Spleen (tissue), 11 donors: ENCODE results near the gene NAPEPLD. TPM values are rescaled to one million over a fixed set of nuclear protein-coding genes. Genes with fewer than 3 reads are reported as not detected.
"Not testable (repeated sequence)": the region's sequence is repeated elsewhere in the genome, so short reads cannot be mapped to it uniquely, and the experiment has no call there.

Experiments
- DNase-seq: peaks from one replicate; pipeline ENCODE4 v3.0.0-alpha.2; 2020
- H3K27ac ChIP-seq, 8 donors: fragments of 200-600 bp; sonication (generic) in 7 of 8; 1 replicate in 4 of 8; 2 replicates in 4 of 8; pipeline versions ENCODE4 v1.5.0 to v1.8.0; 2016 to 2021; ENCODE audit warnings: inconsistent platforms in 4 of 8, mild to moderate bottlenecking in 4 of 8, moderate library complexity in 1 of 8
- H3K27me3 ChIP-seq, 7 donors: fragments of 200-600 bp; sonication (generic) in 6 of 7; replicated peaks in 1 of 7; 1 replicate in 4 of 7; 2 replicates in 3 of 7; pipeline versions ENCODE4 v1.5.0 to v1.8.0; 2016 to 2021; ENCODE audit warnings: inconsistent platforms in 3 of 7, mild to moderate bottlenecking in 1 of 7
- H3K36me3 ChIP-seq, 6 donors: fragments of 200-600 bp; sonication (generic) in 5 of 6; 1 replicate in 4 of 6; 2 replicates in 2 of 6; pipeline versions ENCODE4 v1.5.0 to v1.8.0; 2016 to 2021; ENCODE audit warnings: inconsistent platforms in 2 of 6
- H3K4me1 ChIP-seq, 6 donors: fragments of 200-600 bp; sonication (generic) in 5 of 6; 1 replicate in 3 of 6; 2 replicates in 3 of 6; pipeline versions ENCODE4 v1.5.0 to v1.8.0; 2016 to 2021; ENCODE audit warnings: inconsistent platforms in 3 of 6
- H3K4me3 ChIP-seq, 8 donors: fragments of 200-600 bp; sonication (generic) in 7 of 8; 1 replicate in 4 of 8; 2 replicates in 4 of 8; pipeline versions ENCODE4 v1.5.0 to v1.8.0; 2016 to 2021; ENCODE audit warnings: inconsistent platforms in 4 of 8, mild to moderate bottlenecking in 4 of 8, moderate library complexity in 2 of 8
- H3K9me3 ChIP-seq, 8 donors: fragments of 200-600 bp; sonication (generic) in 7 of 8; 1 replicate in 4 of 8; 2 replicates in 4 of 8; pipeline versions ENCODE4 v1.5.0 to v1.8.0; 2016 to 2021; ENCODE audit warnings: inconsistent platforms in 4 of 8
- POLR2A ChIP-seq, 3 donors: fragments of 450-650 bp; IDR thresholded peaks; one replicate each; pipeline ENCODE4 v1.5.1; 2017; ENCODE audit warnings: antibody characterized with exemption in 3 of 3, mild to moderate bottlenecking in 1 of 3
- POLR2AphosphoS5 ChIP-seq, 3 donors: sonication (generic); formaldehyde crosslinking; IDR thresholded peaks; one replicate each; pipeline ENCODE4 v1.5.1; 2017; ENCODE audit warnings: antibody characterized with exemption in 3 of 3
- WGBS, 5 donors: extraction: QIAGEN DNeasy Blood & Tissue Kit in 3 of 5; methylation state at CpG; one replicate each; pipeline versions ENCODE4 v1.1.5 to v1.1.7; 2013 to 2018; 5-methylcytosine and 5-hydroxymethylcytosine counted together
- intact Hi-C: fragments of 100-400 bp; cut with DNase I; formaldehyde crosslinking; loops from one replicate; pipeline ENCODE4 v1.15.0; 2023; ENCODE audit warnings: low total_unique reads
- polyA plus RNA-seq, 3 donors: library from polyadenylated mRNA; stranded (reverse); fragments of 200-250 nt; gene quantifications; one replicate each; pipeline ENCODE4 v1.2.1, GENCODE V29; 2013
- total RNA-seq, 7 donors: library from RNA; depleted of rRNA in 3 of 7; stranded (reverse); fragments of >200 nt in 3 of 7; fragmentation: NEBNext Ultra II Directional in 4 of 7; extraction: Animal tissue kit (Norgen Biotek cat#: 25700) in 4 of 7; gene quantifications; one replicate each; pipeline versions ENCODE4 v1.1.0 to v1.2.1, GENCODE V29; 2016 to 2021
- TF ChIP-seq, protein P1 (sequence below), 11 experiments: fragments of 200-600 bp in 7 of 11; fragments of 450-650 bp in 4 of 11; sonication (generic) in 4 of 11; IDR thresholded peaks in 8 of 11; conservative IDR thresholded peaks in 3 of 11; 1 replicate in 7 of 11; 2 replicates in 4 of 11; pipeline versions ENCODE4 v1.4.0 to v1.8.0; 2016 to 2021; ENCODE audit warnings: antibody characterized with exemption in 11 of 11, inconsistent platforms in 4 of 11, mild to moderate bottlenecking in 1 of 11
- donor health status: healthy with polysubstance abuse.
- donor health status: DM: no; HTN: no; CAD: no; lungs with moderate emphysema.
- donor health status: DM: no; HTN: no; CAD: no.
- donor health status: Bipolar disorder and iron deficiency.
- donor health status: healthy.
- donor health status: DM: no; HTN: no; CAD: no.
- donor health status: DM: yes; HTN: yes; CAD: no.

Gene NAPEPLD
- total and polyA plus RNA-seq, 10 donors = 3.5 to 40.4 (median 24.2) TPM

DNA sequence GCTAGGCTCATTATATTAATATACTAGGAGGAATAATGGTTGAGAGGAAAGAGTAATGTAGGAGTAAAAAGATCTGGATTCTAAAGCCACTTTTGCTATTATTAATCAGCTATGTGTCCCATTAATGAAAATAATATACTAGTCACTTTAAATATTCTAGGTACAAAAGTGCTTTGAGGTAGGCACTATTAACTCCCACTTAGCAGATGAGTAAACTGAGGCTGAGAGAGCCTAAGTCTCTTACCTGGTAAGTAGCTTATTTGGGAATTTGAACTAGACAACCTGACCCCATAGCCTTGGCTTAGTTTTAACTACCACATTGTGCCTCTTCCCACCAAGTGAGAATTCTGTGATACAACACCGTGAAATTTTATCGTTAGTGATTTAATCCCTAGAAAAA, 68.0 kb downstream of the NAPEPLD start:
- TF ChIP-seq POLR2AphosphoS5 (IDR thresholded peaks at IDR 0.05) (no peak), POLR2A (IDR thresholded peaks at IDR 0.05) (no peak)
- TF ChIP-seq, protein P1, sequence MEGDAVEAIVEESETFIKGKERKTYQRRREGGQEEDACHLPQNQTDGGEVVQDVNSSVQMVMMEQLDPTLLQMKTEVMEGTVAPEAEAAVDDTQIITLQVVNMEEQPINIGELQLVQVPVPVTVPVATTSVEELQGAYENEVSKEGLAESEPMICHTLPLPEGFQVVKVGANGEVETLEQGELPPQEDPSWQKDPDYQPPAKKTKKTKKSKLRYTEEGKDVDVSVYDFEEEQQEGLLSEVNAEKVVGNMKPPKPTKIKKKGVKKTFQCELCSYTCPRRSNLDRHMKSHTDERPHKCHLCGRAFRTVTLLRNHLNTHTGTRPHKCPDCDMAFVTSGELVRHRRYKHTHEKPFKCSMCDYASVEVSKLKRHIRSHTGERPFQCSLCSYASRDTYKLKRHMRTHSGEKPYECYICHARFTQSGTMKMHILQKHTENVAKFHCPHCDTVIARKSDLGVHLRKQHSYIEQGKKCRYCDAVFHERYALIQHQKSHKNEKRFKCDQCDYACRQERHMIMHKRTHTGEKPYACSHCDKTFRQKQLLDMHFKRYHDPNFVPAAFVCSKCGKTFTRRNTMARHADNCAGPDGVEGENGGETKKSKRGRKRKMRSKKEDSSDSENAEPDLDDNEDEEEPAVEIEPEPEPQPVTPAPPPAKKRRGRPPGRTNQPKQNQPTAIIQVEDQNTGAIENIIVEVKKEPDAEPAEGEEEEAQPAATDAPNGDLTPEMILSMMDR (IDR thresholded peaks at IDR 0.05 in 8 of 11, conservative IDR thresholded peaks at IDR 0.05 in 3 of 11) = no peak
- Histone ChIP-seq H3K27ac (no peak overlapping the region), H3K36me3 (peaks cover 0 to 34% (median 20%) of the 10 kb centered on the region in 6 donors), H3K27me3 (no peaks in the 10 kb centered on the region), H3K4me3 (no peak overlapping the region), H3K4me1 (peaks cover 8 to 38% (median 21%) of the 10 kb centered on the region in 6 donors), H3K9me3 (no peaks in the 10 kb centered on the region)
- intact Hi-C loops = no loop called here
- DNase-seq = no peak
- 95 to 99% (median 98%) methylated on average over 2 of the region's 2 CpGs for WGBS, 5 donors

DNA sequence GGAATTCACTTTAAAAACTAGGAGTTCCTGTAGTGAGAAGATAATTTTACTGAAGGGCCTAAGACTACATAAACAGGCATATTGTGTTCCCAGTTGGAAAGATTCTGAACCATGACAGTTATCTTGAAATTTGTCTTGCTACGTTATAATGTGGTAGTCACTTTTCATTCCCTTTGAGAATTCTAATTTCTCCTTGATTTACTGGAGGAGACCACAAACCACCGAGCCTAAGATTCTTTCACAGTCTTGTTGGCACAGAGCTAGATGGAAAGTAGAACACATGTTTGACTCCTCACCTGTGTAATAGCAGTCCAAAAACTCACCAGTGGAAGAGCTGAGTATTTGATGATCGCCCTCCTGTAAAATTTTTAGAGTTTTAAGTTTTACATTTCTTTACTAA, 69.1 kb downstream of the NAPEPLD start:
- no peak overlapping the region for H3K27ac ChIP-seq

DNA sequence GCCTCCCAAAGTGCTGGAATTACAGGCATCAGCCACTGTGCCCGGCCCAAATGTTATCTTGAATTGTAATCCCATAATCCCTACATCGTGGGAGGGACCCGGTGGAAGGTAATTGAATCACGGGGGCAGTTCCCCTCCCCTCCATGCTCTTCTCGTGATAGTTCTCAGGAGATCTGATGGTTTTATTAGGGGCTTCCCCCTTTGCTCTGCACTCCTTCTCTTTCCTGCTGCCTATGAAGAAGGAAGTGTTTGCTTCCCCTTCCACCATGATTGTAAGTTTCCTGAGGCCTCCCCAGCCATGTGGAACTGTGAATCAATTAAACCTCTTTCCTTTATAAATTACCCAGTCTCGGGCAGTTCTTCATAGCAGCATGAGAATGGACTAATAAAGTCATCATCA, 70.7 kb downstream of the NAPEPLD start:
- WGBS, 5 donors = 67 to 75% (median 70%) methylated on average over 6 of the region's 6 CpGs
- H3K4me3 ChIP-seq, DNase-seq, H3K36me3 ChIP-seq, intact Hi-C loops, H3K27me3 ChIP-seq, H3K9me3 ChIP-seq: not testable (repeated sequence)
- Histone ChIP-seq H3K27ac (peak overlapping the region in 1 of 8 donors; percentile 12), H3K4me1 (peaks cover 10 to 57% (median 36%) of the 10 kb centered on the region in 6 donors)

More for the DNA sequence above, 69.1 kb downstream of the NAPEPLD start:
- Histone ChIP-seq H3K36me3 (peaks cover 0 to 23% (median 12%) of the 10 kb centered on the region in 6 donors), H3K4me1 (peaks cover 10 to 44% (median 26%) of the 10 kb centered on the region in 6 donors), H3K27me3 (no peaks in the 10 kb centered on the region), H3K9me3 (no peaks in the 10 kb centered on the region), H3K4me3 (no peak overlapping the region)
- no peak for TF ChIP-seq POLR2AphosphoS5 (IDR thresholded peaks at IDR 0.05)
- no peak for TF ChIP-seq POLR2A (IDR thresholded peaks at IDR 0.05)
- TF ChIP-seq, protein P1 (IDR thresholded peaks at IDR 0.05 in 8 of 11, conservative IDR thresholded peaks at IDR 0.05 in 3 of 11) = no peak
- WGBS, 5 donors = 81 to 87% (median 84%) methylated on average over 3 of the region's 3 CpGs
- intact Hi-C loops = no loop called here
- DNase-seq = no peak

DNA sequence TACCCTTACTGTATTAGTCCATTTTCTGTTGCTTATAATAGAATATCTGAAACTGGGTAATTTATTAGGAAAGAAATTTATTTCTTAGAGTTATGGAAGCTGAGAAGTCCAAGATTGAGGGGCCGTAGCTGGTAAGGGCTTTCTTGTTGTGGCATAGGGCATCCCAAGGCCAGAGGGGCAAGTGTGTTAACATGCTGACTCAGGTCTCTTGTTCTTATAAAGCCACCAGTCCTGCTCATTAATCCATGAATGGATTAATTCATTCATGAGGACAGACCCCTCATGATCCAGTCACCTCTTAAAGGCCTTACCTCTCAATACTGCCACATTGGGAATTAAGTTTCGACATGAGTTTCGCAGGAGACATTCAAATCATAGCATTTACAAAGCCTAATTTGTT, 71.6 kb downstream of the NAPEPLD start:
- peaks cover 10 to 54% (median 34%) of the 10 kb centered on the region in 6 donors for H3K4me1 ChIP-seq
- no peaks in the 10 kb centered on the region for H3K36me3 ChIP-seq
- intact Hi-C loops = no loop called here
- no peak overlapping the region for H3K27ac ChIP-seq
- 95 to 98% (median 96%) methylated on average over 3 of the region's 3 CpGs for WGBS, 5 donors
- DNase-seq = no peak
- H3K27me3 ChIP-seq = no peaks in the 10 kb centered on the region
- no peaks in the 10 kb centered on the region for H3K9me3 ChIP-seq
- H3K4me3 ChIP-seq = no peak overlapping the region
- TF ChIP-seq POLR2A (IDR thresholded peaks at IDR 0.05) (no peak), POLR2AphosphoS5 (IDR thresholded peaks at IDR 0.05) (no peak)
- TF ChIP-seq, protein P1 (IDR thresholded peaks at IDR 0.05 in 8 of 11, conservative IDR thresholded peaks at IDR 0.05 in 3 of 11) = no peak

DNA sequence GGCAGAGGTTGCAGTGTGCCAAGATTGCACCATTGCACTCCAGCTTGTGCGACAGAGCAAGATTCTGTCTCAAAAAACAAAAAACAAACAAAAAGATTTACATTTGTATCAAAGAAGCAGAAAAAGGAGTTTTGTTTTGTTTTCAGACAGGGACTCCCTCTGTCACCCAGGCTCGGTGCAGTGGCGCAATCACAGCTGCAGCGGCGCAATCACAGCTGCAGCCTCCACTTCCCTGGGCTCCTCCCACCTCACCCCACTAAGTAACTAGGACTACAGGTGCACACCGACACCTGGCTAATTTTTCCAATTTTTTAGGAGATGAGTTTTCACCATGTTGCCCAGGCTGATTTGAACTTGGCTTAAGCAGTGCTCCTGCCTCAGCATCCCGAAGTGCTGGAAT, 72.1 kb downstream of the NAPEPLD start:
- Histone ChIP-seq H3K4me1 (peaks cover 10 to 50% (median 34%) of the 10 kb centered on the region in 6 donors), H3K4me3 (no peak overlapping the region), H3K27ac (peak overlapping the region in 1 of 8 donors; percentile 11), H3K27me3 (no peaks in the 10 kb centered on the region), H3K9me3 (no peaks in the 10 kb centered on the region), H3K36me3 (no peaks in the 10 kb centered on the region)
- WGBS, 5 donors = 72 to 95% (median 79%) methylated on average over 7 of the region's 7 CpGs
- intact Hi-C loops = no loop called here
- TF ChIP-seq POLR2AphosphoS5 (IDR thresholded peaks at IDR 0.05) (no peak), POLR2A (IDR thresholded peaks at IDR 0.05) (no peak)
- TF ChIP-seq, protein P1 (IDR thresholded peaks at IDR 0.05 in 8 of 11, conservative IDR thresholded peaks at IDR 0.05 in 3 of 11) = no peak
- no peak for DNase-seq
